AG04450 (cell line): Measurements from ENCODE around the gene TAAR8. TPM values are rescaled to one million over a fixed set of nuclear protein-coding genes. Genes with fewer than 3 reads are reported as not detected.
"Not testable (repeated sequence)": the region's sequence is repeated elsewhere in the genome, so short reads cannot be mapped to it uniquely, and the experiment has no call there.

Source experiments
- CTCF ChIA-PET: fragments of 300-600, 350-600 bp; formaldehyde crosslinking; extraction: SDS; loops from one replicate; lab custom pipeline; 2022; ENCODE audit warnings: antibody characterized with exemption, inconsistent platforms; lab: Charles Lee
- POLR2A ChIA-PET: fragments of 350-600 bp; formaldehyde crosslinking; extraction: SDS; loops from one replicate; lab custom pipeline; 2021; ENCODE audit warnings: antibody characterized with exemption, inconsistent platforms; lab: Yijun Ruan, JAX
- DNase-seq: peaks from one replicate; pipeline ENCODE4 v3.0.0-alpha.2; 2011; ENCODE audit warnings: low read depth, low spot score
- H3K27ac ChIP-seq: one replicate; pipeline ENCODE4 v1.5.1; 2012; ENCODE audit warnings: low read depth, low read length, control low read depth
- H3K27me3 ChIP-seq: one replicate; pipeline ENCODE4 v1.6.0; 2012; ENCODE audit warnings: low read length; ENCODE audit not compliant: control insufficient read depth, insufficient read depth
- H3K4me3 ChIP-seq: 2 replicates; pipeline ENCODE4 v1.5.1; 2011; ENCODE audit warnings: mild to moderate bottlenecking, low read depth, low read length, control low read depth
- H3K9me3 ChIP-seq: 2 replicates; pipeline ENCODE4 v1.5.1; 2012; ENCODE audit warnings: low read length; ENCODE audit not compliant: control insufficient read depth, insufficient read depth
- polyA plus RNA-seq: library from polyadenylated mRNA; depleted of rRNA; stranded (reverse); fragments of >200 nt; gene quantifications from 2 replicates; pipeline ENCODE4 v1.2.3, GENCODE V29; 2011; rRNA removed
- small RNA-seq: library from RNA; depleted of rRNA; stranded (forward); fragments of <200 nt; gene quantifications from one replicate; pipeline ENCODE3, GENCODE V24; 2012; ENCODE audit warnings: low read depth; ENCODE audit not compliant: insufficient read length
- TF ChIP-seq, protein P1 (sequence below): IDR thresholded peaks from 2 replicates; pipeline ENCODE4 v1.5.1; 2011; ENCODE audit warnings: low read depth, low read length, control low read depth, inconsistent platforms

TAAR8 gene
- polyA plus RNA-seq, 1 experiment = not detected

DNA sequence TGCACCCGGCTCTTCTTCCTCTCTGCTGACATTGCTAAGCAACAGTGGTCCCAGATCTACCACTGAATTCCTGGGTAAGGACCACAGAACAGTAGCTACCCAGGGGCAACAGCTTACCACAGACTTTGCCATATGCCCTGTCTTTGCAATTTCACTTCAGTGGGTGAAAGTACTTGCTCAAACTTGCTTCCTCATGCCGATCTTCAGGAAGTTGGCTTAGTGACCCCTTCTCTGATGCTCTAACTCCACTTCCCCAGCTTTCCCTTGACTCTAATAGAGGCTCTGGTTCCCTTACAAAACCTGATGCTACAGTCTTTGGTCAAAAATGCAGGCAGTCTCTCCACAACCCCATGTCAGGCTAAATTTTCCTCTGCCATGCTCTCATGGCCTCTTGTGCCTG, 40.4 kb downstream of the TAAR8 start:
- H3K27me3 ChIP-seq = peaks cover 8% of the 10 kb centered on the region
- no peak overlapping the region for H3K4me3 ChIP-seq
- no peak overlapping the region for H3K27ac ChIP-seq
- no peak for DNase-seq
- TF ChIP-seq, protein P1, sequence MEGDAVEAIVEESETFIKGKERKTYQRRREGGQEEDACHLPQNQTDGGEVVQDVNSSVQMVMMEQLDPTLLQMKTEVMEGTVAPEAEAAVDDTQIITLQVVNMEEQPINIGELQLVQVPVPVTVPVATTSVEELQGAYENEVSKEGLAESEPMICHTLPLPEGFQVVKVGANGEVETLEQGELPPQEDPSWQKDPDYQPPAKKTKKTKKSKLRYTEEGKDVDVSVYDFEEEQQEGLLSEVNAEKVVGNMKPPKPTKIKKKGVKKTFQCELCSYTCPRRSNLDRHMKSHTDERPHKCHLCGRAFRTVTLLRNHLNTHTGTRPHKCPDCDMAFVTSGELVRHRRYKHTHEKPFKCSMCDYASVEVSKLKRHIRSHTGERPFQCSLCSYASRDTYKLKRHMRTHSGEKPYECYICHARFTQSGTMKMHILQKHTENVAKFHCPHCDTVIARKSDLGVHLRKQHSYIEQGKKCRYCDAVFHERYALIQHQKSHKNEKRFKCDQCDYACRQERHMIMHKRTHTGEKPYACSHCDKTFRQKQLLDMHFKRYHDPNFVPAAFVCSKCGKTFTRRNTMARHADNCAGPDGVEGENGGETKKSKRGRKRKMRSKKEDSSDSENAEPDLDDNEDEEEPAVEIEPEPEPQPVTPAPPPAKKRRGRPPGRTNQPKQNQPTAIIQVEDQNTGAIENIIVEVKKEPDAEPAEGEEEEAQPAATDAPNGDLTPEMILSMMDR = no peak
- ChIA-PET POLR2A (no interaction called here), CTCF (no interaction called here)
- no peaks in the 10 kb centered on the region for H3K9me3 ChIP-seq

DNA sequence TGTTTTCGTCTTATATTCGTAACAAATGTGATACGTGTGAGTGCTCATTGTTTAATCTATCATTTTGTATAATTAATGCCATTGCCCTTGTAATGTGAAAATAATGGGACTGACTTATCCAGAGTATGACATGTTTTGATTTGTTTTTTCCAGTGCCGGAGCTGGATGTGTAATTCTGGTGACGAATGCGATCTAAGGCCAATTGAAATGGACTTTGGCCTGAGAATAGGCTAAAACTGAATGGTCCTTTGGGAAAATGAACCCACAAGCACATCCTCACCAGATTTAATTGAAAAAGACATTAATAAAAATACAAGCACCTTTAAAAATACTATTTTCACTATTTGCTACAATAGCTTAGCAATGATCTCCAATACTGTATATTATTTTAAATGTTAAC, 43.7 kb downstream of the TAAR8 start:
- peaks cover 8% of the 10 kb centered on the region for H3K27me3 ChIP-seq
- H3K9me3 ChIP-seq = no peaks in the 10 kb centered on the region
- TF ChIP-seq, protein P1 = no peak
- CTCF ChIA-PET = no interaction called here
- POLR2A ChIA-PET = no interaction called here
- no peak overlapping the region for H3K27ac ChIP-seq
- DNase-seq = no peak
- H3K4me3 ChIP-seq = no peak overlapping the region

DNA sequence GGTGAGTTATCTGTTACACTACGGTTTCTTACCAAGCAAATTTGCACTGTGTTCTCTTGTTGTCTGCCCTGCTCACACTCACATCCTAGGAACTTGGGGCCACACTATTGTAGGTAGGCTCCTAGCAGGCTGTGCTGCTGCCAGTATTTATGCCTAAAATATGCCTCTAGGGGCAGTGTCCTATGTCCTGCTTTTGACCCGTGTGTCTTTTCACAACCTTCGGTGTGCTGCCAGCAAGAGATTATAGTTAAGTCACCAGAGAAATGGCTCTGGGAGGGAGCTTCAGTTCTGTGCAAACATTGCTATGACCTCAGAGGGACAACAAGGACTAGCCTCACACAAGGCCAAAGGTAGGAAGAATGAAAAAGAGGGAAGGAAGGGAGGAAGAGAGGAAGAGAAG, 46.0 kb downstream of the TAAR8 start:
- TF ChIP-seq, protein P1 = 0 out of 2 replicates have a peak, but pooled peaks have one; percentile 22
- ChIA-PET CTCF (interaction anchor here (0.7 to 1.2 kb wide), 2 partner anchors 182 to 318 kb away, joined by 3 read pairs; no protein-coding TSS in a partner anchor), POLR2A (no interaction called here)
- H3K4me3 ChIP-seq = no peak overlapping the region
- peaks cover 4% of the 10 kb centered on the region for H3K27me3 ChIP-seq
- no peaks in the 10 kb centered on the region for H3K9me3 ChIP-seq
- no peak for DNase-seq
- no peak overlapping the region for H3K27ac ChIP-seq

DNA sequence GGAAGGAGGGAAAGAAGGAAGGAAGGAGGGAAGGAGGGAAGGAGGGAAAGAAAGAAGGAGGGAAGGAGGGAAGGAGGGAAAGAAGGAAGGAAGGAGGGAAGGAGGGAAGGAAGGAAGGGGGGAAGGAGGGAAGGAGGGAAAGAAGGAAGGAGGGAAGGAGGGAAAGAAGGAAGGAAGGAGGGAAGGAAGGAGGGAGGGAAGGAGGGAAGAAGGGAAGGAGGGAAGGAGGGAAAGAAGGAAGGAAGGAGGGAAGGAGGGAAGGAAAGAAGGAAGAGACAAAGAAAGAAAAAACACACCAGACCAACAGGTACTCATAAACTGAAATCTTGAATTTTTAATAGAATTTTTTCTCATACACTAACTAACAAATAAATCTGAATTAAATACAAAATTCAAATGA, 48.4 kb downstream of the TAAR8 start:
- H3K27me3 ChIP-seq, CTCF ChIA-PET, DNase-seq, H3K9me3 ChIP-seq, H3K27ac ChIP-seq, H3K4me3 ChIP-seq, POLR2A ChIA-PET: not testable (repeated sequence)

Small RNAs within 50 kb of the gene (small RNA-seq; reads per million reads assigned to genes)
- not detected for gene TAAR7P

Other genes starting within 250 kb of the TAAR8 start
- 55.9 and 67.5 TPM in 2 replicates for gene MOXD1, start 151.2 kb upstream of the TAAR8 start, polyA plus RNA-seq
- gene STX7, start 39.6 kb upstream of the TAAR8 start, polyA plus RNA-seq = 37.0 and 42.7 TPM in 2 replicates
- gene TAAR9, start 14.4 kb upstream of the TAAR8 start, polyA plus RNA-seq = not detected in 2 replicates
- gene TAAR6, start 17.6 kb downstream of the TAAR8 start, polyA plus RNA-seq = not detected in 2 replicates
- gene TAAR5, start 37.1 kb downstream of the TAAR8 start, polyA plus RNA-seq = not detected in 2 replicates
- not detected in 2 replicates for gene TAAR2, start 71.6 kb downstream of the TAAR8 start, polyA plus RNA-seq
- not detected in 2 replicates for gene TAAR1, start 106.5 kb downstream of the TAAR8 start, polyA plus RNA-seq
- 0.06 TPM in 1 of 2 replicates, not detected in the other for gene VNN1, start 161.4 kb downstream of the TAAR8 start, polyA plus RNA-seq
- gene VNN2, start 205.2 kb downstream of the TAAR8 start, polyA plus RNA-seq = not detected in 2 replicates
- 7.5 and 10.2 TPM in 2 replicates for gene SLC18B1, start 246.0 kb downstream of the TAAR8 start, polyA plus RNA-seq